Pancreas (tissue), 10 donors: ENCODE results near the gene ADPRHL1. TPM values are rescaled to one million over a fixed set of nuclear protein-coding genes. Genes with fewer than 3 reads are reported as not detected.

Source experiments
- ATAC-seq, 4 donors: fragments of 200-7000 bp; cut with Tn5 transposase; one replicate each; pipeline versions ENCODE4 v1.8.0 to v1.9.1; 2020; ENCODE audit warnings: mild to moderate bottlenecking in 4 of 4, moderate library complexity in 4 of 4
- DNase-seq, 6 donors: peaks; one replicate each; pipeline ENCODE4 v3.0.0-alpha.2; 2020
- FAIRE-seq: peaks from 2 replicates; lab custom pipeline; 2012; peaks lifted over from hg19 to GRCh38; lab: Jason Lieb, UNC
- H3K27ac ChIP-seq, 4 donors: fragments of 200-600 bp; sonication (generic); 1 replicate in 3 of 4; 2 replicates in 1 of 4; pipeline versions ENCODE4 v1.5.0 to v1.8.0; 2020
- H3K27me3 ChIP-seq, 4 donors: fragments of 200-600 bp; one replicate each; pipeline ENCODE4 v1.8.0; 2021
- H3K36me3 ChIP-seq, 3 donors: fragments of 200-600 bp; sonication (generic) in 1 of 3; one replicate each; pipeline versions ENCODE4 v1.5.0 to v1.8.0; 2020 to 2021
- H3K4me1 ChIP-seq, 3 donors: fragments of 200-600 bp; one replicate each; pipeline ENCODE4 v1.8.0; 2021
- H3K4me3 ChIP-seq, 4 donors: fragments of 200-600 bp; sonication (generic) in 2 of 4; one replicate each; pipeline versions ENCODE4 v1.5.0 to v1.8.0; 2020 to 2021
- H3K9me3 ChIP-seq, 4 donors: fragments of 200-600 bp; one replicate each; pipeline ENCODE4 v1.8.0; 2021
- CTCF ChIP-seq, 4 donors: fragments of 200-600 bp; sonication (generic) in 3 of 4; IDR thresholded peaks; one replicate each; pipeline versions ENCODE4 v1.5.0 to v1.8.0; 2021; ENCODE audit warnings: antibody characterized with exemption in 4 of 4
- WGBS, 2 donors: extraction: QIAGEN DNeasy Blood & Tissue Kit; methylation state at CpG; one replicate each; pipeline ENCODE4 v1.1.7; 2013; 5-methylcytosine and 5-hydroxymethylcytosine counted together
- intact Hi-C, 3 donors: fragments of 100-400 bp; cut with DNase I; formaldehyde crosslinking; loops; one replicate each; pipeline versions ENCODE4 v1.11.1 to v1.14.2; 2022
- polyA plus RNA-seq, 2 donors: library from polyadenylated mRNA; stranded (reverse); fragments of 200-250 nt; gene quantifications; one replicate each; pipeline ENCODE4 v1.2.3, GENCODE V29; 2013
- total RNA-seq, 6 donors: library from RNA; stranded (reverse); fragmentation: NEBNext Ultra II Directional in 4 of 6; extraction: Animal tissue kit (Norgen Biotek cat#: 25700) in 4 of 6; gene quantifications; one replicate each; pipeline versions ENCODE4 v1.2.1 to v1.2.4, GENCODE V29; 2021 to 2023
- donor health status: healthy with polysubstance abuse.
- donor health status: DM: no; HTN: no; CAD: no; lungs with moderate emphysema.
- donor health status: DM: no; HTN: no; CAD: no.
- donor health status: control.
- donor health status: control.
- donor health status: Bipolar disorder and iron deficiency.
- donor health status: DM: yes; HTN: yes; CAD: no.
- donor health status: DM: no; HTN: no; CAD: no.
- donor health status: DM: no; HTN: no; CAD: no.
- donor health status: DM: yes; HTN: yes; CAD: no.

The ADPRHL1 gene
- total and polyA plus RNA-seq, 8 donors, result 1.2 to 6.0 (median 3.0) TPM

GRCh38 chr13:113498905-113499304, 45.6 kb upstream of the ADPRHL1 start:
- H3K27ac ChIP-seq, result no peak overlapping the region
- no peak for DNase-seq
- H3K36me3 ChIP-seq, result peaks cover 0 to 68% (median 13%) of the 10 kb centered on the region in 3 donors
- peaks cover 3 to 20% (median 5%) of the 10 kb centered on the region in 3 donors for H3K4me1 ChIP-seq
- 92% methylated on average over 6 of the region's 6 CpGs for WGBS, 2 donors
- no peaks in the 10 kb centered on the region for H3K9me3 ChIP-seq
- H3K4me3 ChIP-seq, result no peak overlapping the region
- no peaks in the 10 kb centered on the region for H3K27me3 ChIP-seq
- ATAC-seq, result no peak
- no peak for FAIRE-seq
- intact Hi-C loops, result no loop called here
- no peak for TF ChIP-seq CTCF (IDR thresholded peaks at IDR 0.05)

GRCh38 chr13:113497217-113497616, 43.9 kb upstream of the ADPRHL1 start:
- FAIRE-seq, result no peak
- WGBS, 2 donors, result 70 to 82% methylated on average over 1 of the region's 1 CpG
- peaks cover 5 to 35% (median 18%) of the 10 kb centered on the region in 3 donors for H3K4me1 ChIP-seq
- no peak for ATAC-seq
- no peaks in the 10 kb centered on the region for H3K9me3 ChIP-seq
- peaks cover 0 to 56% (median 13%) of the 10 kb centered on the region in 3 donors for H3K36me3 ChIP-seq
- H3K27ac ChIP-seq, result no peak overlapping the region
- intact Hi-C loops, result no loop called here
- TF ChIP-seq CTCF (IDR thresholded peaks at IDR 0.05), result no peak
- H3K27me3 ChIP-seq, result no peaks in the 10 kb centered on the region
- DNase-seq, result peak in 2 of 6 donors; percentile 37 to 39
- H3K4me3 ChIP-seq, result no peak overlapping the region

- 28 to 65% methylated on average over 26 of the region's 26 CpGs for WGBS, 2 donors
- H3K27ac ChIP-seq, result peak overlapping the region in 1 of 4 donors; percentile 33
- no peaks in the 10 kb centered on the region for H3K9me3 ChIP-seq
- ATAC-seq (no peak), DNase-seq (no peak), FAIRE-seq (no peak)
- peaks cover 11 to 41% (median 20%) of the 10 kb centered on the region in 3 donors for H3K4me1 ChIP-seq
- H3K36me3 ChIP-seq, result peaks cover 0 to 40% (median 2%) of the 10 kb centered on the region in 3 donors
- H3K4me3 ChIP-seq, result peak overlapping the region in 1 of 4 donors; percentile 34
- no peak for TF ChIP-seq CTCF (IDR thresholded peaks at IDR 0.05)
- intact Hi-C loops, result no loop called here
- H3K27me3 ChIP-seq, result no peaks in the 10 kb centered on the region
Observed at GRCh38 chr13:113495494-113496210, 42.4 kb upstream of the ADPRHL1 start.

GRCh38 chr13:113493315-113493951, 40.1 kb upstream of the ADPRHL1 start:
- peaks cover 14 to 47% (median 25%) of the 10 kb centered on the region in 3 donors for H3K4me1 ChIP-seq
- TF ChIP-seq CTCF (IDR thresholded peaks at IDR 0.05), result no peak
- peak overlapping the region in 2 of 4 donors; percentile 18 to 33 for H3K4me3 ChIP-seq
- WGBS, 2 donors, result 16 to 28% methylated on average over 5 of the region's 5 CpGs
- DNase-seq (no peak), ATAC-seq (peak; percentile 29 to 62 (median 42)), FAIRE-seq (peak; percentile 88)
- H3K27ac ChIP-seq, result peak overlapping the region; percentile 40 to 83 (median 54)
- no peaks in the 10 kb centered on the region for H3K9me3 ChIP-seq
- H3K36me3 ChIP-seq, result peaks cover 0 to 18% (median 0%) of the 10 kb centered on the region in 3 donors
- H3K27me3 ChIP-seq, result no peaks in the 10 kb centered on the region
- intact Hi-C loops, result no loop called here
